Panc1 (cell line): ENCODE measurements around the gene CDK5RAP2. TPM values are rescaled to one million over a fixed set of nuclear protein-coding genes. Genes with fewer than 3 reads are reported as not detected.

Experiments
- ATAC-seq: fragments of 200-7000 bp; cut with Tn5 transposase; 2 replicates; pipeline ENCODE4 v1.9.1; 2020; ENCODE audit warnings: mild to moderate bottlenecking, moderate library complexity
- BruUV-seq: library from RNA; stranded (reverse); fragments of 400-500 nt; replicated peaks from 2 replicates; lab custom pipeline; 2021; lab: Mats Ljungman, UMichigan
- CTCF ChIA-PET: fragments of 300-600 bp; sonication (Branson Sonifier 250); formaldehyde crosslinking; loops from one replicate; lab custom pipeline; 2022; ENCODE audit warnings: antibody characterized with exemption; lab: Charles Lee
- POLR2A ChIA-PET: fragments of 300-600 bp; sonication (Branson Sonifier 250); formaldehyde crosslinking; loops from one replicate; lab custom pipeline; 2022; ENCODE audit warnings: antibody characterized with exemption; lab: Charles Lee
- DNase-seq: peaks from one replicate; pipeline ENCODE4 v3.0.0-alpha.2; 2010; ENCODE audit warnings: low read depth, low spot score
- H3K27ac ChIP-seq: 2 replicates; pipeline ENCODE4 v1.5.1; 2011; ENCODE audit warnings: mild to moderate bottlenecking, low read length, inconsistent platforms
- H3K27me3 ChIP-seq: fragments of 200-500 bp; sonication (Bioruptor generic); 2 replicates; pipeline ENCODE4 v1.6.0; 2014; ENCODE audit warnings: low read length, inconsistent platforms; ENCODE audit not compliant: control insufficient read depth, insufficient read depth
- H3K36me3 ChIP-seq: fragments of 200-500 bp; sonication (Bioruptor generic); 2 replicates; pipeline ENCODE4 v1.5.1; 2014; ENCODE audit warnings: inconsistent platforms, mild to moderate bottlenecking, low read length, moderate library complexity; ENCODE audit not compliant: control insufficient read depth, insufficient read depth
- H3K4me1 ChIP-seq: 2 replicates; pipeline ENCODE4 v1.5.1; 2011; ENCODE audit warnings: inconsistent platforms, mild to moderate bottlenecking, low read length, moderate library complexity; ENCODE audit not compliant: control insufficient read depth, insufficient read depth
- H3K4me3 ChIP-seq, 2 experiments: 2 replicates each; pipeline ENCODE4 v1.5.1; 2011 to 2012; ENCODE audit warnings: low read depth in 2 of 2, low read length in 2 of 2, mild to moderate bottlenecking in 2 of 2, inconsistent platforms in 1 of 2, moderate library complexity in 1 of 2
- H3K9me3 ChIP-seq: fragments of 200-500 bp; sonication (Bioruptor generic); 2 replicates; pipeline ENCODE4 v1.5.1; 2014; ENCODE audit warnings: low read depth, mild to moderate bottlenecking, inconsistent platforms, low read length, moderate library complexity; ENCODE audit not compliant: control insufficient read depth, insufficient read depth
- POLR2AphosphoS5 ChIP-seq: IDR thresholded peaks from 2 replicates; pipeline ENCODE4 v1.6.1; 2012; ENCODE audit warnings: mild to moderate bottlenecking, low read depth, low read length, moderate library complexity
- SIN3A ChIP-seq: IDR thresholded peaks from 2 replicates; pipeline ENCODE4 v1.6.1; 2012; ENCODE audit warnings: low read depth, mild to moderate bottlenecking, low read length, moderate library complexity, borderline replicate concordance; ENCODE audit not compliant: insufficient read depth
- TCF7L2 ChIP-seq: IDR thresholded peaks from 2 replicates; pipeline ENCODE4 v1.6.1; 2011; ENCODE audit warnings: mild to moderate bottlenecking, low read depth, low read length, inconsistent platforms
- in situ Hi-C: cut with HindIII; loops from 2 replicates; pipeline ENCODE4 v1.10.0; 2016; ENCODE audit warnings: low sequenced_read_pairs, low pct_unique_long_range_greater_than_20kb
- intact Hi-C: fragments of 100-400 bp; cut with micrococcal nuclease; formaldehyde crosslinking; loops from one replicate; pipeline ENCODE4 v1.10.0; 2022; ENCODE audit not compliant: unreplicated experiment
- total RNA-seq: library from RNA; stranded (reverse); gene quantifications from one replicate; pipeline ENCODE4 v1.2.1, GENCODE V29; 2021; ENCODE audit not compliant: unreplicated experiment
- TF ChIP-seq, protein P1 (sequence below): fragments of 450-650 bp; IDR thresholded peaks from 2 replicates; pipeline ENCODE4 v1.5.1; 2017; ENCODE audit warnings: mild to moderate bottlenecking
- TF ChIP-seq, protein P2 (sequence below), 2 experiments: IDR thresholded peaks; 2 replicates each; pipeline ENCODE4 v1.6.1; 2011 to 2012; ENCODE audit warnings: low read depth in 2 of 2, control low read depth in 1 of 2, low read length in 1 of 2, mild to moderate bottlenecking in 1 of 2, moderate library complexity in 1 of 2; ENCODE audit not compliant: insufficient read depth in 1 of 2

The CDK5RAP2 gene
- total RNA-seq, 1 experiment from 2014 or later: 47.7 TPM

DNA sequence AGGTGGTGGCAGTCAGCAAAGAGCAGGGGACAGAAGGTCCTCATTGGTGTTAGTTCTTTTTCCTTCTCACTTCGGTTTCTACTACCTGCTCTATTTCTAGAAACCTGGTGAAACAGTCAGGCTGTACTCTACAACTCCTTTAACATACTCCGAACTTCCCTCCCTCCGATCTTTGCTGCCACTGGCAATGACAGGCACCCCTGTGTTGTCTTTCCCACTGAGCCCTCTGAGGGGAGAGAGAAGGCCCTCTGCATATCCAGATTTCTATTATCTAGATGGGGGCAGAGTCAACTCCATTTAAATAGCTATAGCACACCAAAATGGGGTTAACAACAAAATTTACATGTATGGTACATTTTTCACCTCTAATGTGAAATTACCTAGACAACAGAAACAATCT lies 123.7 kb downstream of the CDK5RAP2 start:
- intact Hi-C loops: no loop called here
- ATAC-seq (no peak), DNase-seq (no peak)
- no peak for TF ChIP-seq POLR2AphosphoS5
- TF ChIP-seq TCF7L2: no peak
- TF ChIP-seq, protein P1, sequence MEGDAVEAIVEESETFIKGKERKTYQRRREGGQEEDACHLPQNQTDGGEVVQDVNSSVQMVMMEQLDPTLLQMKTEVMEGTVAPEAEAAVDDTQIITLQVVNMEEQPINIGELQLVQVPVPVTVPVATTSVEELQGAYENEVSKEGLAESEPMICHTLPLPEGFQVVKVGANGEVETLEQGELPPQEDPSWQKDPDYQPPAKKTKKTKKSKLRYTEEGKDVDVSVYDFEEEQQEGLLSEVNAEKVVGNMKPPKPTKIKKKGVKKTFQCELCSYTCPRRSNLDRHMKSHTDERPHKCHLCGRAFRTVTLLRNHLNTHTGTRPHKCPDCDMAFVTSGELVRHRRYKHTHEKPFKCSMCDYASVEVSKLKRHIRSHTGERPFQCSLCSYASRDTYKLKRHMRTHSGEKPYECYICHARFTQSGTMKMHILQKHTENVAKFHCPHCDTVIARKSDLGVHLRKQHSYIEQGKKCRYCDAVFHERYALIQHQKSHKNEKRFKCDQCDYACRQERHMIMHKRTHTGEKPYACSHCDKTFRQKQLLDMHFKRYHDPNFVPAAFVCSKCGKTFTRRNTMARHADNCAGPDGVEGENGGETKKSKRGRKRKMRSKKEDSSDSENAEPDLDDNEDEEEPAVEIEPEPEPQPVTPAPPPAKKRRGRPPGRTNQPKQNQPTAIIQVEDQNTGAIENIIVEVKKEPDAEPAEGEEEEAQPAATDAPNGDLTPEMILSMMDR: no peak
- TF ChIP-seq, protein P2, sequence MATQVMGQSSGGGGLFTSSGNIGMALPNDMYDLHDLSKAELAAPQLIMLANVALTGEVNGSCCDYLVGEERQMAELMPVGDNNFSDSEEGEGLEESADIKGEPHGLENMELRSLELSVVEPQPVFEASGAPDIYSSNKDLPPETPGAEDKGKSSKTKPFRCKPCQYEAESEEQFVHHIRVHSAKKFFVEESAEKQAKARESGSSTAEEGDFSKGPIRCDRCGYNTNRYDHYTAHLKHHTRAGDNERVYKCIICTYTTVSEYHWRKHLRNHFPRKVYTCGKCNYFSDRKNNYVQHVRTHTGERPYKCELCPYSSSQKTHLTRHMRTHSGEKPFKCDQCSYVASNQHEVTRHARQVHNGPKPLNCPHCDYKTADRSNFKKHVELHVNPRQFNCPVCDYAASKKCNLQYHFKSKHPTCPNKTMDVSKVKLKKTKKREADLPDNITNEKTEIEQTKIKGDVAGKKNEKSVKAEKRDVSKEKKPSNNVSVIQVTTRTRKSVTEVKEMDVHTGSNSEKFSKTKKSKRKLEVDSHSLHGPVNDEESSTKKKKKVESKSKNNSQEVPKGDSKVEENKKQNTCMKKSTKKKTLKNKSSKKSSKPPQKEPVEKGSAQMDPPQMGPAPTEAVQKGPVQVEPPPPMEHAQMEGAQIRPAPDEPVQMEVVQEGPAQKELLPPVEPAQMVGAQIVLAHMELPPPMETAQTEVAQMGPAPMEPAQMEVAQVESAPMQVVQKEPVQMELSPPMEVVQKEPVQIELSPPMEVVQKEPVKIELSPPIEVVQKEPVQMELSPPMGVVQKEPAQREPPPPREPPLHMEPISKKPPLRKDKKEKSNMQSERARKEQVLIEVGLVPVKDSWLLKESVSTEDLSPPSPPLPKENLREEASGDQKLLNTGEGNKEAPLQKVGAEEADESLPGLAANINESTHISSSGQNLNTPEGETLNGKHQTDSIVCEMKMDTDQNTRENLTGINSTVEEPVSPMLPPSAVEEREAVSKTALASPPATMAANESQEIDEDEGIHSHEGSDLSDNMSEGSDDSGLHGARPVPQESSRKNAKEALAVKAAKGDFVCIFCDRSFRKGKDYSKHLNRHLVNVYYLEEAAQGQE (IDR thresholded peaks at IDR 0.05; ENCODE audit: insufficient read depth in 1 of 2, low read depth in 2 of 2, low read length in 1 of 2): no peak
- TF ChIP-seq SIN3A: no peak
- ChIA-PET CTCF (no interaction called here), POLR2A (no interaction called here)
- BruUV-seq: no TSS peak
- in situ Hi-C loops: no loop called here
- Histone ChIP-seq H3K27ac (no peak overlapping the region), H3K4me1 (no peaks in the 10 kb centered on the region), H3K9me3 (no peaks in the 10 kb centered on the region), H3K36me3 (no peaks in the 10 kb centered on the region), H3K4me3 (no peak overlapping the region), H3K27me3 (no peaks in the 10 kb centered on the region)

DNA sequence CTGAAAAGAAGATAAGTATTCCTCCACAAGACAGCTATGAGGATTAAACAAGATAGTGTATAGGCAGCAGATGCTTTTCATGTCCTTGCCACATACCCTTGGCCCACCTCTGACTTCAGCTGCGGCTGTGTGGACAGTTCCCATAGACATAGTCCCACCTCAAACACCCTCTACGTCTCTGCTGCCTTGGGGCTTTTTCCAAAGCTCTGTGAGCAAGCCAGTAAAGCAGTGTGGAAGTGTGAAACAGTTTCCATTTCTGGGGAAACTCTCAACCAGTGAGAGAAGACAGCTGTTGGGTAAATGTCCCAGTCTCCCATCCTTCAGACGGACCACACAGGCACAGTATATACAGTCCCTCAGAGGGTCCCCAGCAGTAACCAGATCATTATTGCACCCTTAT lies 125.5 kb downstream of the CDK5RAP2 start:
- ChIA-PET CTCF (no interaction called here), POLR2A (no interaction called here)
- H3K9me3 ChIP-seq: no peaks in the 10 kb centered on the region
- peaks cover 2% of the 10 kb centered on the region; the same call in 1 of the 2 replicates for H3K36me3 ChIP-seq
- no peaks in the 10 kb centered on the region for H3K27me3 ChIP-seq
- no peak overlapping the region for H3K4me3 ChIP-seq
- ATAC-seq (no peak), DNase-seq (no peak)
- intact Hi-C loops (no loop called here), in situ Hi-C loops (no loop called here)
- no TSS peak for BruUV-seq
- H3K27ac ChIP-seq: no peak overlapping the region
- H3K4me1 ChIP-seq: no peaks in the 10 kb centered on the region
- no peak for TF ChIP-seq TCF7L2
- no peak for TF ChIP-seq SIN3A
- TF ChIP-seq, protein P1: no peak
- TF ChIP-seq, protein P2 (IDR thresholded peaks at IDR 0.05; ENCODE audit: insufficient read depth in 1 of 2, low read depth in 2 of 2, low read length in 1 of 2): no peak
- TF ChIP-seq POLR2AphosphoS5: no peak
